Activated naive CD8-positive, alpha-beta T cell treated with anti-CD3 and anti-CD28 coated beads, Interleukin-2, amount 50 U/mL, for 16 hours (primary cell): ENCODE data around the gene IGSF3.

Experiments used
- DNase-seq: peaks from one replicate; pipeline ENCODE4 v3.0.0-alpha.2; 2020; ENCODE audit warnings: low read depth, low spot score

Gene IGSF3

GRCh38 chr1:116667575-116668105, at the start of gene IGSF3:
IGSF3 (minus strand) TSS chr1:116667733; CDS start chr1:116666326, 1,407 bp downstream.
- DNase-seq = peak; percentile 11

- no peak for DNase-seq
These were observed 49.8 kb upstream of the IGSF3 start for GRCh38 chr1:116717318-116717717.

- DNase-seq = no peak
These were observed 48.9 kb upstream of the IGSF3 start for GRCh38 chr1:116716391-116716790.

- no peak for DNase-seq
These were observed 45.9 kb upstream of the IGSF3 start for GRCh38 chr1:116713474-116713873.

GRCh38 chr1:116712510-116712909, 45.0 kb upstream of the IGSF3 start:
- no peak for DNase-seq

- DNase-seq = no peak
These were observed 43.8 kb upstream of the IGSF3 start for GRCh38 chr1:116711263-116711840.

GRCh38 chr1:116710420-116711262, 43.1 kb upstream of the IGSF3 start:
- no peak for DNase-seq

- DNase-seq = no peak
These were observed 42.2 kb upstream of the IGSF3 start for GRCh38 chr1:116709666-116710167.

GRCh38 chr1:116708255-116708900, 40.8 kb upstream of the IGSF3 start:
- no peak for DNase-seq

- DNase-seq = no peak
These were observed 39.3 kb upstream of the IGSF3 start for GRCh38 chr1:116706841-116707240.

- DNase-seq = no peak
These were observed 38.6 kb upstream of the IGSF3 start for GRCh38 chr1:116706123-116706522.

- DNase-seq = no peak
These were observed 36.7 kb upstream of the IGSF3 start for GRCh38 chr1:116704278-116704677.

GRCh38 chr1:116699605-116700004, 32.1 kb upstream of the IGSF3 start:
- DNase-seq = no peak

GRCh38 chr1:116698244-116698595, 30.7 kb upstream of the IGSF3 start:
- DNase-seq = no peak

GRCh38 chr1:116697548-116698243, 30.2 kb upstream of the IGSF3 start:
- no peak for DNase-seq

- DNase-seq = no peak
These were observed 27.0 kb upstream of the IGSF3 start for GRCh38 chr1:116694524-116694923.

GRCh38 chr1:116693759-116694480, 26.4 kb upstream of the IGSF3 start:
- DNase-seq = no peak

GRCh38 chr1:116692879-116693278, 25.3 kb upstream of the IGSF3 start:
- no peak for DNase-seq

GRCh38 chr1:116690849-116691406, 23.4 kb upstream of the IGSF3 start:
- no peak for DNase-seq

- DNase-seq = no peak
These were observed 22.9 kb upstream of the IGSF3 start for GRCh38 chr1:116690396-116690848.
